ENCODE data around the gene CENPT.

Gene CENPT

DNA sequence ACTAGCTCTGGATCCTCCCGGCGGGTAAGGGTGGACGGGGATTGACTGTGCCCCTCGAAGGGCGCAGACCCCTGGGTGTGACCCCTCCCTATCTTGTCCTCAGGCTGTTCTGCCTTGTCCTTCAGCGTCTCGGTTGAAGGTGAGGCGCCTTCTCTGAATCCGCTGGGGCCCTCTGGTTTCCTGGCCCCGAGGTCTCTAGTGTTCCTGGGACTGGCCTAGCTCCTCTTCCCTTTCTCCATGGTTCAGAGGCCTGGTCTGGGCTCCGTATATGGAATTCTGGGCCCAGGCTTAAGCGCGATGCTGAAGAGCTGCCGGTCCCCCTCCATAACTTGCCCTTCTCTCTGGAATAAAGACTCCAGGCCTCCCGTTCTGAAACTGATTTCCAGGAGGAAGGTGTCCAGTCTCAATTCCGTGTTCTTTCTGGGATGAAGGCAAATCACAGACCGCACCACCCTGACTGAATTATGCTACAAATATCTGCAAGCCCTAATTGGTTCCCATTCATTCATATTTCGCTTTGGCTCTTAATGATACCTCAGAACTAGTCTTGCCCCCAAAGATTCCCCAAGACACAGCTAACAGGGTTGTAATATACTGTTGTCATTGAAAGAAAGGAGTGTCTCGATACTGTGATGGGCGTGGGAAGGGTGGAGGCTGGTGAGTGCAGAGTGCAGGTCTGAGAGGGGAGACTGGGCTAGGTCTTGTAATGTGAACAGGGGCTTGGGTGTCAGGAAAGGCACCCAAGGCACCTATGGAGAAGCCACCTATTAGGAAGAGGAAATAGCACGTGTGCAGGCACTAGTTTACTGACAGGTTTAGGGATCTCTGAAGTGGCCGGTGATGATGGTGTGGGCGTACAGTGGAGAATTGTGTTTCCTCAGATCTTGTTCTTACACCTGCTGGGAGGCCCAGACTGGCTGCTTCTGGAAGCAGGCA is 26.2 kb upstream of the CENPT start:
- Histone ChIP-seq H3K4me1 (ENCODE audit: insufficient read depth, insufficient read length) (peaks cover 3% of the 10 kb centered on the region), H3K9ac (ENCODE audit: insufficient read length, low read depth) (peak overlapping the region; percentile 97), H3K27me3 (ENCODE audit: insufficient read depth, insufficient read length) (no peaks in the 10 kb centered on the region), H3K4me3 (ENCODE audit: insufficient read length, low read depth) (peak overlapping the region; percentile 96), H3K36me3 (ENCODE audit: insufficient read depth, insufficient read length, low read length) (peaks cover 74% of the 10 kb centered on the region), H3K9me3 (ENCODE audit: insufficient read depth, low read length) (no peaks in the 10 kb centered on the region)
- no peak for TF ChIP-seq YY1 (IDR thresholded peaks at IDR 0.05; ENCODE audit: insufficient read depth, insufficient read length)
- TF ChIP-seq SUZ12 (IDR thresholded peaks at IDR 0.05; ENCODE audit: extremely low read depth, insufficient read depth, insufficient read length): no peak
- no peak for TF ChIP-seq ZNF274 (IDR thresholded peaks at IDR 0.05; ENCODE audit: low read depth, low read length)
- no peak for DNase-seq (ENCODE audit: low read depth, low spot score)

DNA sequence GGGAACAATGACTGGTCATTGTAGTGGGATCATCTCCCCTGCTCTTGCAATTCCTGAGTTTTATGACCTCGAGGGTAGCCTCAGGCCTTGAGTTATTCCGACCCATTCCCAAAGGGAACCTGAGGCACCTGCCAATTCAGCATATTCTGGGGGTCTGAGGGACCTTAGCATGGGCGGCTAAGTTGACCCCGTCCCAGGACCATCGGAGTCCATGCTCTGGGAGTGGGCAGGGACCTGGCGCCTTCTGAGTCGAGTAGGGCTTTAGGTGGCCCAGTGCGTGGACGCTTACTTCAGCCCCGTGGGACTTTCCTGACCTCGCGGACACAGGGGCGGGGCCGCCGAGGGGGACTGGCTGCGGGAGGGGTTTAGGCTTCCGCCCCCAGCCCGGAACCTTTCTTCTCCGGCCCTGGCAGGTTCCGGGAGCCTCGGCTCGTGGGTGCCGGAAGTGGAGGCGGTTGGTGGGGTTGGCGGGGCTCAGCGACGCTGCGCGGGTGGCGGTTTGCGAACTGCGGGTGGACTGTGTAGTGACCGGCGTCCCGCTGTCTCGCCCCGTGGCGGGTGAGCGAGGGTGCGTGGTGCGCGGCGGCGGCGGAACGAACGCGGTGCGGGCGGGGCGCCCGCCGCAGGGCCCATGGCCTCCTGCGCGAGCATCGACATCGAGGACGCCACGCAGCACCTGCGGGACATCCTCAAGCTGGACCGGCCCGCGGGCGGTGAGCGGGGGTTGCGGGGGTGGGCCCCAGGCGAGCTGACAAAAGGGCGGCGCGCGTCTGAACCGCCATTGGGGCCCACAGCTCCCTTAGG is 25.3 kb upstream of the CENPT start, which contains the start of gene EDC4:
Gene EDC4 (plus strand): TSS at position 422 of the 804 bp plus-strand sequence. CDS start 210 bp downstream, at position 632.
- no peak for TF ChIP-seq YY1 (IDR thresholded peaks at IDR 0.05; ENCODE audit: insufficient read depth, insufficient read length)
- no peak for TF ChIP-seq ZNF274 (IDR thresholded peaks at IDR 0.05; ENCODE audit: low read depth, low read length)
- no peak for TF ChIP-seq SUZ12 (IDR thresholded peaks at IDR 0.05; ENCODE audit: extremely low read depth, insufficient read depth, insufficient read length)
- Histone ChIP-seq H3K4me3 (ENCODE audit: insufficient read length, low read depth) (peak within 1 kb of the TSS; percentile 96), H3K9me3 (ENCODE audit: insufficient read depth, low read length) (no peaks in the 10 kb centered on the region), H3K27me3 (ENCODE audit: insufficient read depth, insufficient read length) (no peaks in the 10 kb centered on the region), H3K36me3 (ENCODE audit: insufficient read depth, insufficient read length, low read length) (peaks cover 74% of the 10 kb centered on the region), H3K4me1 (ENCODE audit: insufficient read depth, insufficient read length) (peaks cover 3% of the 10 kb centered on the region), H3K9ac (ENCODE audit: insufficient read length, low read depth) (peak within 1 kb of the TSS; percentile 97)
- no peak for DNase-seq (ENCODE audit: low read depth, low spot score)

DNA sequence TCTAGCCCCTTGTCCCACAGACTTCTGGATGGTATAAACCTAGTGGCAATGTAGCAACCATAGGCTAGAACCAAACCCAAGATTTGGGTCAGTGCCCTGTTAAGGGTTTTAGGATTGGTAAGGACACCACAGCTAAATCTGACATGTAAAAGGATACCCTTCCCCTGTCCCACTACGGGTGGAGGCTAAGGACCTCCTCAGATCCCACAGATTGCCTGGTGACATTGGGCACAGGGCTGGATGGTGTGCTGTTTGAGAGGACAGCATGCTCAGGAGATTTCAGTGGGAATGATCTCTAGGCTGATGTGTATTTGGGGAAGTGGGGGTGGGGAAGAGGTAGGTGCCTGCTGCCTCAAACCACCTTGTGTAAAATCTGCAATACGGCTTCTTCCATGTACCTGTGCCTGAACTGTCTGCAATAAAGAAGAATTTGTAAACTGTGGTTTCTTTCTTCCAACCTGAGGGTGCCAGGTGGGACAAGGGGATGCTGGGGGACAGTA is 24.7 kb upstream of the CENPT start:
- no peaks in the 10 kb centered on the region for H3K27me3 ChIP-seq (ENCODE audit: insufficient read depth, insufficient read length)
- peaks cover 74% of the 10 kb centered on the region for H3K36me3 ChIP-seq (ENCODE audit: insufficient read depth, insufficient read length, low read length)
- TF ChIP-seq SUZ12 (IDR thresholded peaks at IDR 0.05; ENCODE audit: extremely low read depth, insufficient read depth, insufficient read length) (no peak), ZNF274 (IDR thresholded peaks at IDR 0.05; ENCODE audit: low read depth, low read length) (no peak), YY1 (IDR thresholded peaks at IDR 0.05; ENCODE audit: insufficient read depth, insufficient read length) (no peak)
- peak overlapping the region; percentile 11 for H3K9ac ChIP-seq (ENCODE audit: insufficient read length, low read depth)
- no peak for DNase-seq (ENCODE audit: low read depth, low spot score)
- no peak overlapping the region for H3K4me3 ChIP-seq (ENCODE audit: insufficient read length, low read depth)
- peaks cover 3% of the 10 kb centered on the region for H3K4me1 ChIP-seq (ENCODE audit: insufficient read depth, insufficient read length)
- no peaks in the 10 kb centered on the region for H3K9me3 ChIP-seq (ENCODE audit: insufficient read depth, low read length)

DNA sequence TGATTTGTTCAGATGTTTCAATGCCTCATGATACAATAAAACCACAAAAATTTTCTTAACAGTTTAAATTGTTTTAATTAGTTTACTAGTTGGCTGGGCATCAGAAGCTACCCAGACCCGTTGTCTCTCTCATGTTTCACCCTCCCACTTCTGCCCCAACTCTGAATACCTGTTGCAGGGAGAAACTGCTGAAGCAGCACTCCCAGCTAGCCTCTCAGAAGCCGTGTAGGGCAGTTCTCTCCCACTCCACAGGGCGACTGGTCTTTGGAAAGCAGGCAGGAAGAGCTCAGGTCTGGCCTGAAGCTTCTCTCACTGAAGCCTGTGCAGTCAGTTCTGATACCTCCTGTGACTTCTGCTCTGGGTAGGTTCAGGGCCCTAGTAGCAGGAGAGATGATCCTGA is 23.8 kb upstream of the CENPT start:
- TF ChIP-seq ZNF274 (IDR thresholded peaks at IDR 0.05; ENCODE audit: low read depth, low read length) (no peak), YY1 (IDR thresholded peaks at IDR 0.05; ENCODE audit: insufficient read depth, insufficient read length) (no peak), SUZ12 (IDR thresholded peaks at IDR 0.05; ENCODE audit: extremely low read depth, insufficient read depth, insufficient read length) (no peak)
- no peak overlapping the region for H3K4me3 ChIP-seq (ENCODE audit: insufficient read length, low read depth)
- no peaks in the 10 kb centered on the region for H3K9me3 ChIP-seq (ENCODE audit: insufficient read depth, low read length)
- H3K36me3 ChIP-seq (ENCODE audit: insufficient read depth, insufficient read length, low read length): peaks cover 74% of the 10 kb centered on the region
- no peaks in the 10 kb centered on the region for H3K27me3 ChIP-seq (ENCODE audit: insufficient read depth, insufficient read length)
- peaks cover 3% of the 10 kb centered on the region for H3K4me1 ChIP-seq (ENCODE audit: insufficient read depth, insufficient read length)
- no peak for DNase-seq (ENCODE audit: low read depth, low spot score)
- no peak overlapping the region for H3K9ac ChIP-seq (ENCODE audit: insufficient read length, low read depth)

DNA sequence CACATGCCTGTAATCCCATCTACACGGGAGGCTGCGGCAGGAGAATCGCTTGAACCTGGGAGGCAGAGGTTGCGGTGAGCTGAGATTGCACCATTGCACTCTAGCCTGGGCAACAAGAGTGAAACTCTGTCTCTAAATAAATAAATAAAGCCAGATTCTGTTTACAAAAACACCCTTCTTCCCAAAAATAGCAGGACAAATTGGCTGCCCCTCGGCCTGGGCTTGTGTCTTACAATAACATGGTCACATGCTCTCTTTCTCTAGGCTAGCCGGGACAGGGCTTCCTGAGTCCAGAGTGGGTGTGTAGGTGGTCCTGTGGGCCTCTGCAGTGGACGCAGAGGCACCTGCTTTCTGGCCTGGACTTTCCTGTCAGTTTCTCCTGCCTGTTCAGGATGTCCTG is 22.2 kb upstream of the CENPT start:
- no peak overlapping the region for H3K9ac ChIP-seq (ENCODE audit: insufficient read length, low read depth)
- H3K9me3 ChIP-seq (ENCODE audit: insufficient read depth, low read length): no peaks in the 10 kb centered on the region
- peaks cover 74% of the 10 kb centered on the region for H3K36me3 ChIP-seq (ENCODE audit: insufficient read depth, insufficient read length, low read length)
- H3K27me3 ChIP-seq (ENCODE audit: insufficient read depth, insufficient read length): no peaks in the 10 kb centered on the region
- H3K4me1 ChIP-seq (ENCODE audit: insufficient read depth, insufficient read length): peaks cover 5% of the 10 kb centered on the region
- no peak overlapping the region for H3K4me3 ChIP-seq (ENCODE audit: insufficient read length, low read depth)
- TF ChIP-seq YY1 (IDR thresholded peaks at IDR 0.05; ENCODE audit: insufficient read depth, insufficient read length) (no peak), ZNF274 (IDR thresholded peaks at IDR 0.05; ENCODE audit: low read depth, low read length) (no peak), SUZ12 (IDR thresholded peaks at IDR 0.05; ENCODE audit: extremely low read depth, insufficient read depth, insufficient read length) (no peak)
- no peak for DNase-seq (ENCODE audit: low read depth, low spot score)

DNA sequence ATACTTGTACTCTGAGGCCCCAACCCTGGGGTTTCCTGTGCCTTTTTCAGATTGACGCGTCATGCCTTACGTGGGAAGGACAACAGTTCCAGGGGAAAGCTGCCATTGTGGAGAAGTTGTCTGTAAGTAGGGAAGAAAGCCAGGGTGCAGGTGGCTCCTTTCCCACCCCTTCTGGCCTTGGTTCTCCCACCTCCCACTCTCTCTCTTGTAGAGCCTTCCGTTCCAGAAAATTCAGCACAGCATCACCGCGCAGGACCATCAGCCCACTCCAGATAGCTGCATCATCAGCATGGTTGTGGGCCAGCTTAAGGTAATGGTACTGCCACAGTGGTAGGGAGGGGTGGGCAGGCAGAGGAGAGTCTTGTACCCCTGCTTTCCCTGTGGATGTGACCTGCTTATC is 20.8 kb upstream of the CENPT start:
- no peaks in the 10 kb centered on the region for H3K27me3 ChIP-seq (ENCODE audit: insufficient read depth, insufficient read length)
- peaks cover 86% of the 10 kb centered on the region for H3K36me3 ChIP-seq (ENCODE audit: insufficient read depth, insufficient read length, low read length)

More for the DNA sequence above, 20.8 kb upstream of the CENPT start:
- no peak for TF ChIP-seq SUZ12 (IDR thresholded peaks at IDR 0.05; ENCODE audit: extremely low read depth, insufficient read depth, insufficient read length)
- no peak for TF ChIP-seq ZNF274 (IDR thresholded peaks at IDR 0.05; ENCODE audit: low read depth, low read length)
- TF ChIP-seq YY1 (IDR thresholded peaks at IDR 0.05; ENCODE audit: insufficient read depth, insufficient read length): no peak
- no peak overlapping the region for H3K9ac ChIP-seq (ENCODE audit: insufficient read length, low read depth)
- no peak overlapping the region for H3K4me3 ChIP-seq (ENCODE audit: insufficient read length, low read depth)
- H3K9me3 ChIP-seq (ENCODE audit: insufficient read depth, low read length): no peaks in the 10 kb centered on the region
- no peak for DNase-seq (ENCODE audit: low read depth, low spot score)
- peaks cover 5% of the 10 kb centered on the region for H3K4me1 ChIP-seq (ENCODE audit: insufficient read depth, insufficient read length)
